Endothelial cell of umbilical vein (primary cell): ENCODE data around the gene EVI5.

Source experiments
- EZH2 ChIP-seq: IDR thresholded peaks from 2 replicates; pipeline ENCODE4 v1.6.1; 2012; ENCODE audit warnings: borderline replicate concordance, low read depth, mild to moderate bottlenecking, moderate library complexity, low read length, inconsistent platforms; ENCODE audit not compliant: severe bottlenecking
- JUN ChIP-seq: IDR thresholded peaks from 2 replicates; pipeline ENCODE4 v1.6.1; 2011; ENCODE audit warnings: borderline replicate concordance, low read depth; ENCODE audit not compliant: insufficient read length, insufficient read depth
- POLR2A ChIP-seq: IDR thresholded peaks from 2 replicates; pipeline ENCODE4 v1.6.1; 2012; ENCODE audit warnings: low read depth, mild to moderate bottlenecking, control low read depth, low read length
- TF ChIP-seq, protein P1 (sequence below), 2 donors: IDR thresholded peaks; 1 replicate in 1 of 2; 2 replicates in 1 of 2; pipeline ENCODE4 v1.5.1; 2011; ENCODE audit warnings: low read length in 2 of 2, mild to moderate bottlenecking in 2 of 2, moderate library complexity in 2 of 2, control low read depth in 1 of 2, inconsistent platforms in 1 of 2, low read depth in 1 of 2; ENCODE audit not compliant: insufficient read depth in 1 of 2; ENCODE audit errors: extremely low read depth in 1 of 2

DNA sequence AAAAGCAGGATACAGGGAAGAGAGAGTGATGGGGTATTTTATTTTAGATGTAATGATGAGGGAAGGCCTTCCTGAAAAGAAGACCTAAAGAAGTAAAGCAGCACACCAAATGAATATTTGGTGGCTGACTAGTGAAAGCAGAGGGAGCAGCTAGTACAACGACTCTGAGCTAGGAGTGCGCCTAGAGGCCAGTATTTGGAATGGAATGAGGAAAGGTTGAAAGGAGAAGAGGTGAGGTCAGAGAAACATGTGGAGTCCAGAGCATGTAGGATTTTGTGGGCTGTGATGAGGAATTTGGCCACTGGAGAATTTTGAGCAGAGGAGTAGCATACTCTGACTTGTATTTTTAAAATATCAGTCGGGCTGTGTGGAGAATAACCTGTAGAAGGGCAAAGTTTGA lies 35.1 kb upstream of the EVI5 start:
- TF ChIP-seq, protein P1, sequence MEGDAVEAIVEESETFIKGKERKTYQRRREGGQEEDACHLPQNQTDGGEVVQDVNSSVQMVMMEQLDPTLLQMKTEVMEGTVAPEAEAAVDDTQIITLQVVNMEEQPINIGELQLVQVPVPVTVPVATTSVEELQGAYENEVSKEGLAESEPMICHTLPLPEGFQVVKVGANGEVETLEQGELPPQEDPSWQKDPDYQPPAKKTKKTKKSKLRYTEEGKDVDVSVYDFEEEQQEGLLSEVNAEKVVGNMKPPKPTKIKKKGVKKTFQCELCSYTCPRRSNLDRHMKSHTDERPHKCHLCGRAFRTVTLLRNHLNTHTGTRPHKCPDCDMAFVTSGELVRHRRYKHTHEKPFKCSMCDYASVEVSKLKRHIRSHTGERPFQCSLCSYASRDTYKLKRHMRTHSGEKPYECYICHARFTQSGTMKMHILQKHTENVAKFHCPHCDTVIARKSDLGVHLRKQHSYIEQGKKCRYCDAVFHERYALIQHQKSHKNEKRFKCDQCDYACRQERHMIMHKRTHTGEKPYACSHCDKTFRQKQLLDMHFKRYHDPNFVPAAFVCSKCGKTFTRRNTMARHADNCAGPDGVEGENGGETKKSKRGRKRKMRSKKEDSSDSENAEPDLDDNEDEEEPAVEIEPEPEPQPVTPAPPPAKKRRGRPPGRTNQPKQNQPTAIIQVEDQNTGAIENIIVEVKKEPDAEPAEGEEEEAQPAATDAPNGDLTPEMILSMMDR (IDR thresholded peaks at IDR 0.05; ENCODE audit: extremely low read depth in 1 of 2, insufficient read depth in 1 of 2, low read depth in 1 of 2, low read length in 2 of 2): no peak
- TF ChIP-seq POLR2A: no peak
- no peak for TF ChIP-seq EZH2
- no peak for TF ChIP-seq JUN
